Measurements from ENCODE around the gene NFKBIE.
"Not testable (repeated sequence)": the region's sequence is repeated elsewhere in the genome, so short reads cannot be mapped to it uniquely, and the experiment has no call there.

NFKBIE gene, protein sequence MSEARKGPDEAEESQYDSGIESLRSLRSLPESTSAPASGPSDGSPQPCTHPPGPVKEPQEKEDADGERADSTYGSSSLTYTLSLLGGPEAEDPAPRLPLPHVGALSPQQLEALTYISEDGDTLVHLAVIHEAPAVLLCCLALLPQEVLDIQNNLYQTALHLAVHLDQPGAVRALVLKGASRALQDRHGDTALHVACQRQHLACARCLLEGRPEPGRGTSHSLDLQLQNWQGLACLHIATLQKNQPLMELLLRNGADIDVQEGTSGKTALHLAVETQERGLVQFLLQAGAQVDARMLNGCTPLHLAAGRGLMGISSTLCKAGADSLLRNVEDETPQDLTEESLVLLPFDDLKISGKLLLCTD

DNA sequence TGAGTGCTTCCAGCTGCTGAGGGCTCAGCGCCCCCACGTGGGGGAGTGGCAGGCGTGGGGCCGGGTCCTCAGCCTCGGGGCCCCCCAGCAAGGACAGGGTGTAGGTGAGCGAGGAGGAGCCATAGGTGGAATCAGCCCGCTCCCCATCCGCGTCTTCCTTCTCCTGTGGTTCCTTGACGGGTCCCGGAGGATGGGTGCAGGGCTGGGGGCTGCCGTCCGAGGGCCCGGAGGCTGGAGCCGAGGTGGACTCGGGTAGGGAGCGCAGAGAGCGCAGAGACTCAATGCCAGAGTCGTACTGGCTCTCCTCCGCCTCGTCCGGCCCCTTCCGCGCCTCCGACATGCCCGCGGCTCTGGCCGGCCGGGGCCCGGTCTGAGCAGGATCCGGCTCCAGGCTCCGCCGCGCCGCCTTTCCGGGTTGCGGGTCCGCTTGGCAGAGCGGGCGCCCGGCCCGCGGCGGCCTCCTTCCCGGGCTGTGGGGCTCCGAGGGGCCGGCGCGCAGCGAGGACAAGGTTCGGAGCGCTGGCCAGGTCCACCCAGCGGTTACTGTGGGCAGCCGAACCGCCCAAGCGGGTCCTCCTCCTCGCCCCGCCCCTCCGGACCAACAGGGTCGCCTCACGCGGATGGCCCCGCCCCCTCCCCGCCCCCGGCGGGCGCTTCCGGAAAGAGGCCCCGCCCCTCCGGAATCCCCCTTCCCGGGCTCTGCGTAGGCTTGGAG, at the start of gene NFKBIE:
NFKBIE (minus strand) TSS at position 545 of the 715 bp plus-strand sequence; CDS start at position 340, 205 bp downstream.
- peak; percentile 92 for DNase-seq

DNA sequence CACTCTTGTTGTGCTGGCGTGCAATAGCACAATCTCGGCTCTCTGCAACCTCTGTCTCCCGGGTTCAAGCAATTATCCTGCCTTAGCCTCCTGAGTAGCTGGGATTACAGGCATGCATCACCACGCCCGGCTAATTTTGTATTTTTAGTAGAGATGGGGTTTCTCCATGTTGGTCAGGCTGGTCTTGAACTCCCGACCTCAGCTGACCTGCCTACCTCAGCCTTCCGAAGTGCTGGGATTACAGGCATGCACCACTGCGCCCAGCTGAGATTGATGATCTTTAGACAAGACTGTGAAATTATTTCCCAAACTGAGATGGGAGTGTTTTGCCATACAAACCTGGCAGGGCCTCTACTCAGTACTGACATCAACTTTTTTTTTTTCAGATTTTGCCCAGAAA, 49.3 kb upstream of the NFKBIE start:
- not testable (repeated sequence) for DNase-seq

GRCh38 chr6:44312901-44313788, 47.8 kb upstream of the NFKBIE start, which contains the start of gene AARS2:
TSS of gene AARS2 (minus strand) at chr6:44313347. CDS start at chr6:44313323, 24 bp downstream.
- peak; percentile 95 for DNase-seq

GRCh38 chr6:44311767-44312166, 46.4 kb upstream of the NFKBIE start:
- no peak for DNase-seq

DNA sequence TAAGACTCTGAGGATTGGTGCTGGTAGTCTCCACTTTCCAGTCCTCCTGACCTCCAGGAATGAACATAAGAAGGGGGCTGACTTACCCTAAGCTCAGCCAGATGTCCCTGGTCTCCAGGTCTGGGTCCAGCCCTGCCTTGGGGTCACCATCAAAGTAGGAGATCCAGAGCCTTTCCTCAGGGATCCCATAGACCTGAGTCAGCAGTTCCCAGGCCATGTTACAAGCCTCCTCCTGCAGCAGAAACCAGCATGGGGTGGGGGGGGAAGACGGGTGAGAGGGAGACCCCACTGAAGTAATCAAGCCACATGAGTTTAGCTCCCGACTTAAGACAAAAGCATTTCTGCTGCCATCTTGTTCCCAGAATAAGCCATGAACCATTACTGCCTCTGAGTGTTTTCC, 46.0 kb upstream of the NFKBIE start:
- DNase-seq = no peak

DNA sequence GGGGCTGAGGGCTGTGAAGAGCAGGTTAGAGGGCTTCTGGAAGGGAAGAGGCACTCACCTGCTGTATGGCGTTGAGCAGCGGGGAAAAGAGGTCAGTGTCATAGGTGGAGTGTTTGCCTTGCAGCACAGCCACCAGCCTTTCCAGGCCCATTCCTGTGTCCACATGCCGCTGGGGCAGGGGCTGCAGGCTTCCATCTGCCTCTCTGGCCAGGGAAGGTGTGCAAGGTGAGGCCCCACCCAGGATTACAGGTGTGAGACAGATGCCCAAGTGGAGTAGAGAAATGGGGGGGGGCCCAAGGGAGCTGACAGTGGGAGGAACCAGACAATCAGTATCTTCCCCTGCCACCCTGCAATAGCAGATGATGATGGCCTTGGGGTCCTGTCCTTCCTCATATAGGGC, 44.9 kb upstream of the NFKBIE start:
- DNase-seq = no peak

DNA sequence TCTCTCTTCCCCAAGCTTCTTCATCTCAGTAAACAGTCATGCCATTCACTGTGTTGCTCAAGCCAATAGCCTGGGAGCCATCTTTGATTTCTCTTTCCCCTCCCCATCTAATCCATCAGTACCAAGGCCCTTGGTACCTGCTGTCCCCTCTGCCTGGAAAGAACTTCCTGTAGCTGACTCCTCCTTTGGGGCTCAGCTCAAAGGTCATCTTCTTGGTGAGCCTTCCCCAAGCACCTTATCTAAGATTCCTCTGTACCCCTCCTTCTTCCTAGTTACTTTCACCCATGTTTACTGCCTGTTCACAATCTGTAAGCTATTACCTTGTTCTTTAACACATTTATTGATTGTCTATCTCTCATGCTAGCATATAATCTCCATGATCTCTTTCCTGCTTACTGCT, 44.3 kb upstream of the NFKBIE start:
- DNase-seq = no peak

- no peak for DNase-seq
Observed at GRCh38 chr6:44309092-44309491, 43.7 kb upstream of the NFKBIE start.

- DNase-seq = no peak
Observed at GRCh38 chr6:44307217-44307616, 41.9 kb upstream of the NFKBIE start.

DNA sequence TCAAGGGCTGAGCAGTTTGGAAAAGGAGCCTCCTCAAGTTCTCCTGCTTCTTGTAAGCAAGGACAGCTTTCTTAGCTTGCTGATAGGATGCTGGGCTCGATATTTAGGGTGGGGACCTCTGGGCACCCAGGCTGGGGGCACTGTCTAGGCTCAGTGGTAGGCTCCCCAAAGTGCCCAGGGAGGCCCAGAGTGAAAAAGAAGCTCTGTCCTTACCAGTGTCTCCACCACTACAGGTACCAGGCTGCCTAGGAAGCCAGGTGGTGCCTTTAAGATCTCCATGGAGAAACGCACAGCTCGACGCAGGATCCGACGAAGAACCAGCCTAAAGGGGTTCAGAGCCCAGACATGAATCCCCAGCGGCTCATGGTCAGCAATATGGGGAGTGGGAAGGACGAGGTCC, 41.4 kb upstream of the NFKBIE start:
- no peak for DNase-seq

DNA sequence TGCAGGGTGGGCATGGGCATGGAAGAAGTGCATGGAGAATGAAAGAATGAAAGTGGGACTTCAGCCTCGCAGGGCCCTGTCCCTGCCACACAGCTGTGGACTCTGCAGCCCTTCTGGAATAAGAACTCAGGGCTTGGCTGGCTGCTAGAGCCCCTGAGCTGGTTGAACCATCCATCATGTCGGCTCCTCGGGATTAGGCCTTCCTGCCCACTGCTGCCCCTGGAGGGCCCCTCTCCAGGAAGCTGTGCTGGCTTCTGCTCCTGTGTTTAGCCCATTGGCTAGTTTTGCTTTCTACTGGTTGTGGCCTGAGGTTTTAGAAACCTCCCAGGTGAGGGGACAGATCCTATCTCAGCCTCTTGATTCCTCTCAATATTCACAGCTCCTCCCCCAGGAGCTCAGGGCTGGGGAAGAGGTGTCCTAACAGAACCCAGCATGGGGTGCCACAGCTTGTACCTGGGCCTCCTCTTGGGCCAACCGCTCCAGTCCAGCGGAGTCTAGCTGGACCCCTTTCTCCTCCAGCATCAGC, 39.9 kb upstream of the NFKBIE start:
- DNase-seq = no peak

DNA sequence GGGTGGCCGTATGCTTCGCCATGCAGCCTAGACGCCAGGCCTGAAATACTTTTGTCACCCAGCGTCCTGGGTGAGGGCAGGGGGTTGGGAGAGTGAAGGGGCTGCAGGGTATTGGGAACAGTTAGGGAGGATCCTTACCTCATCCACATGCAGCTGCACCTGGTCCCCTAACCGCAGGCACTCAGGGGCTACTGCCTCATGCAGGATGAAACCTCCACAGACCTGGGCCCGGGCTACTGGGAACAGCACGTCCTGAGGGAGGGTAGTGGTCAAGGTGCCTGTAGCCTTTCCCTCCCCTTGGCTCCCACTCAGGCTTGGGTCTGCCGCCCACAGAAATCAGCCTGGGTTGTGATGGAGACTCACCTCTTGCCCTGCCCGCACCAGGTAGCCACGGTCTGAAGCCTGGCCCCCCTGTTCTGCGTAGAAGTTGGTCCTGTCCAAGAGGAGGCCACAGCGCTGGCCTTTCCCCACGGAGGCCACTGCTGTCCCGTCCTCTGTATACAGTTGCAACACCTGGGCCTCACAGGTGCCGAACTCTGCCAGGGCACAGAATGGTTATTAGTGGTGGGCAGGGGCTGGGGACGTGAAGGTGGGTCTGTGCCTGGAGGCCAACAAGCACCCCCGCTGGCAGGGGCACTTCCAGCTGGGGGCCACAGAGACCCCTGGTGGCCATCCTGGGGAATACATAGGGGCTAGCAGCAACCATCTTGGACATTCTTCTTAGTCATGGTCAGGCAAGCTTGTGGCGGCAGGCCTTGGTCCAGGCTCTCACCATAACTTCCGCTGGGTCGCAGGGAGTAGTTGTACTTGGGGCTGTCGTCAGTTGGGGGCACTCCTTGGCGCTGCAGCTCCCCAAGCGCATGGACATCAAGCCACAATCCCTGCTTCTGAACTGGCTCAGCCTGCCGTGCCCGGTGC, 39.2 kb upstream of the NFKBIE start:
- peak; percentile 70 for DNase-seq

- DNase-seq = no peak
Observed at GRCh38 chr6:44303842-44304241, 38.5 kb upstream of the NFKBIE start.

DNA sequence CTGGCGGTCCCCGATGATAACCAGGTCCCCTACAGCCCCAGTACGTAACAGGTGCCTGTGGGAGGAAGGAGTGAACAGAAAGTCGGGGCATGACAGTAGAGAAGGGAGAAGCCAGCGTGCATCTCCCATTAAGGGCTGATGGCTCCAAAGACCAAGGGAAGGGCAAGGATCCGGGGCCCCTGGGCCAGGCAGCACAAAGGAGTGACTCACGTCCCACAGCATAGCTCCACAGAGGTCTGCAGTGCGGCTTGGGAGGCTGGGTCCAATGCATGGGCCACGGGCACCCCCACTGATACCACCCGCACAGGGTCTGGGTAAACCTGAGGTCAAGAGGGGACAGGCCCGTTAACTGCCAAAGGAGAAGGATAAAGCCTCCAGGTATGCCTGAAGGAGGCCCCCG, 37.5 kb upstream of the NFKBIE start:
- no peak for DNase-seq

DNA sequence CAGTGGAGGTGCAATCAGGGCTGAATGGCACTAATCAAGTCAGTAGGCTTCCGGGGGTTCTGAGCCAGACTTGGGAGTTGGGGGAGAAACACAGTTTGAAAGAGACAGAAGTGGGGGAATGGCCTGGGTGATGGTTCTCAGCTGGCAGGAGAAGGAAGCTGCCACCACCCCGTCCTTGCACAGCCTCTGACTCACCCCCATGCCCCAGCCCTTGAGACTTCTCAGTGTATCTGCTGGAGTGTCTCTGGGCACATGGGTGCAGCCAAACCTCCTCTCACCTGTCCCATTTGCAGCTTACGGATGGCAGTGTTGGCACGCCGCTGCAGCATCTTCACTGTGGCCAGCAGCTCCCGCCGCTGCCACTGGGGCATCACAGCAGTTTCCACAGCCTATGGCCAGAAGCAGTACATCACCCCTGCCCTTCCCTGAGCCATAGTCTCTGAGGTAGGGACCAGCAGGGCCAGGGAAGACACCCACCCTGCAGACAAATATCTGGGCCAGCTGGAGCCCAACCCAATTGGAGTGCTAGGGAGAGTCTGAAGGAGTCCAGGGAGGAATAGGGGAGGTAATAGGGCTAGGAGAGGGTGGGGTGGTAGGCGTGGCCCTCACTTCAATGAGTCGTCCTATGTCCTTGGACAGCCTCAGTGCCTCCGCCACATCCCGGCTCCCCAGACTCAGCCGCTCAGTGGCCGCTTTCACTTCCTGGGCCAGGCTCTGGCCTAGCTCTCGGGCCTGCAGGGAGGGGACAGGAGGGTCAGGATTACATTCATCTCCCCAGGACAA, 36.6 kb upstream of the NFKBIE start:
- no peak for DNase-seq

- DNase-seq = no peak
Observed at GRCh38 chr6:44301106-44301505, 35.8 kb upstream of the NFKBIE start.

- no peak for DNase-seq
Observed at GRCh38 chr6:44300292-44300823, 35.0 kb upstream of the NFKBIE start.

- no peak for DNase-seq
Observed at GRCh38 chr6:44298864-44299263, 33.5 kb upstream of the NFKBIE start.

- peak; percentile 26 for DNase-seq
Observed at GRCh38 chr6:44298055-44298803, 32.9 kb upstream of the NFKBIE start.

Data from hematopoietic multipotent progenitor cell treated with erythropoietin and hydrocortisone succinate and interleukin-3 and kit ligand, for 4 days (in vitro differentiated cells).